ENCODE measurements around the gene CD2AP. TPM values are rescaled to one million over a fixed set of nuclear protein-coding genes. Genes with fewer than 3 reads are reported as not detected.
A peak's percentile ranks its signal among the peaks of the same experiment; 100 is the strongest.

The CD2AP gene
- total RNA-seq, 5 donors from 2014 or later (not counting 1 experiment from before 2014, with no cell fraction given), result 22.3 to 39.7 (median 23.6) TPM

GRCh38 chr6:47648031-47648430 lies 170.4 kb downstream of the CD2AP start:
- H3K9me3 Mint-ChIP-seq, result no peaks in the 10 kb centered on the region
- no peaks in the 10 kb centered on the region for H3K36me3 ChIP-seq (ENCODE audit: control insufficient read depth in 2 of 2, extremely low read depth in 1 of 2, insufficient read depth in 1 of 2, low read length in 1 of 2)
- H3K27ac ChIP-seq (ENCODE audit: low read length), result no peak overlapping the region
- no peaks in the 10 kb centered on the region for H3K4me1 Mint-ChIP-seq
- DNase-seq, result no peak
- no peaks in the 10 kb centered on the region for H3K36me3 Mint-ChIP-seq
- H3K27ac Mint-ChIP-seq, result no peak overlapping the region
- ATAC-seq (replicated peaks in 1 of 4), result no peak
- ChIA-PET POLR2A (no interaction called here), CTCF (no interaction called here)
- H3K4me1 ChIP-seq (ENCODE audit: control insufficient read depth in 1 of 2, extremely low read depth in 1 of 2, insufficient read depth in 2 of 2, low read length in 2 of 2), result peaks cover 0 to 12% of the 10 kb centered on the region in 2 experiments
- no peak overlapping the region for H3K4me3 ChIP-seq (ENCODE audit: control insufficient read depth in 1 of 2, extremely low read depth in 1 of 2, low read length in 1 of 2)
- no peaks in the 10 kb centered on the region for H3K27me3 ChIP-seq (replicated peaks in 1 of 2; ENCODE audit: control insufficient read depth in 2 of 2, extremely low read depth in 1 of 2, insufficient read depth in 2 of 2, low read length in 1 of 2)
- WGBS (ENCODE audit: insufficient coverage), result no CpG with 5 or more reads among the region's 2 CpGs
- H3K27me3 Mint-ChIP-seq, result no peaks in the 10 kb centered on the region
- H3K9me3 ChIP-seq, result no peaks in the 10 kb centered on the region
- H3K4me3 Mint-ChIP-seq, result no peak overlapping the region

- Mint-ChIP-seq H3K27me3 (no peaks in the 10 kb centered on the region), H3K36me3 (no peaks in the 10 kb centered on the region), H3K4me3 (no peak overlapping the region), H3K27ac (no peak overlapping the region), H3K4me1 (no peaks in the 10 kb centered on the region), H3K9me3 (no peaks in the 10 kb centered on the region)
- H3K27me3 ChIP-seq (replicated peaks in 1 of 2; ENCODE audit: control insufficient read depth in 2 of 2, extremely low read depth in 1 of 2, insufficient read depth in 2 of 2, low read length in 1 of 2), result no peaks in the 10 kb centered on the region
- ChIA-PET CTCF (interaction anchor here in 1 of 2 donors (0.5 kb wide), 1 partner anchor 100 kb away, joined by 4 read pairs; no protein-coding TSS in a partner anchor), POLR2A (no interaction called here)
- H3K4me3 ChIP-seq (ENCODE audit: control insufficient read depth in 1 of 2, extremely low read depth in 1 of 2, low read length in 1 of 2), result no peak overlapping the region
- no peaks in the 10 kb centered on the region for H3K9me3 ChIP-seq
- peaks cover 0 to 12% of the 10 kb centered on the region in 2 experiments for H3K4me1 ChIP-seq (ENCODE audit: control insufficient read depth in 1 of 2, extremely low read depth in 1 of 2, insufficient read depth in 2 of 2, low read length in 2 of 2)
- 85% methylated on average over 2 of the region's 3 CpGs for WGBS (ENCODE audit: insufficient coverage)
- H3K36me3 ChIP-seq (ENCODE audit: control insufficient read depth in 2 of 2, extremely low read depth in 1 of 2, insufficient read depth in 1 of 2, low read length in 1 of 2), result no peaks in the 10 kb centered on the region
- ATAC-seq (replicated peaks in 1 of 4), result no peak
- no peak overlapping the region for H3K27ac ChIP-seq (ENCODE audit: low read length)
- no peak for DNase-seq
These were observed 173.2 kb downstream of the CD2AP start for GRCh38 chr6:47650553-47651432.

GRCh38 chr6:47651505-47651944 lies 173.9 kb downstream of the CD2AP start:
- CTCF ChIA-PET, result no interaction called here
- peaks cover 0 to 4% of the 10 kb centered on the region in 2 experiments for H3K27me3 ChIP-seq (replicated peaks in 1 of 2; ENCODE audit: control insufficient read depth in 2 of 2, extremely low read depth in 1 of 2, insufficient read depth in 2 of 2, low read length in 1 of 2)

GRCh38 chr6:47653706-47654105 lies 176.1 kb downstream of the CD2AP start:
- Mint-ChIP-seq H3K27ac (no peak overlapping the region), H3K4me3 (no peak overlapping the region), H3K36me3 (no peaks in the 10 kb centered on the region), H3K4me1 (no peaks in the 10 kb centered on the region), H3K9me3 (no peaks in the 10 kb centered on the region), H3K27me3 (no peaks in the 10 kb centered on the region)
- Histone ChIP-seq H3K4me3 (ENCODE audit: control insufficient read depth in 1 of 2, extremely low read depth in 1 of 2, low read length in 1 of 2) (no peak overlapping the region), H3K36me3 (ENCODE audit: control insufficient read depth in 2 of 2, extremely low read depth in 1 of 2, insufficient read depth in 1 of 2, low read length in 1 of 2) (no peaks in the 10 kb centered on the region), H3K27ac (ENCODE audit: low read length) (no peak overlapping the region), H3K4me1 (ENCODE audit: control insufficient read depth in 1 of 2, extremely low read depth in 1 of 2, insufficient read depth in 2 of 2, low read length in 2 of 2) (peaks cover 0 to 12% of the 10 kb centered on the region in 2 experiments), H3K27me3 (replicated peaks in 1 of 2; ENCODE audit: control insufficient read depth in 2 of 2, extremely low read depth in 1 of 2, insufficient read depth in 2 of 2, low read length in 1 of 2) (peaks cover 0 to 4% of the 10 kb centered on the region in 2 experiments), H3K9me3 (no peaks in the 10 kb centered on the region)
- ChIA-PET CTCF (no interaction called here), POLR2A (interaction anchor here in 1 of 2 donors (0.5 kb wide), 1 partner anchor 165 kb away, joined by 4 read pairs; no protein-coding TSS in a partner anchor)
- 75% methylated on average over 5 of the region's 5 CpGs for WGBS (ENCODE audit: insufficient coverage)
- DNase-seq, result no peak
- ATAC-seq (replicated peaks in 1 of 4), result no peak

More at GRCh38 chr6:47651505-47651944, 173.9 kb downstream of the CD2AP start:
- no peaks in the 10 kb centered on the region for H3K36me3 Mint-ChIP-seq
- no peaks in the 10 kb centered on the region for H3K4me1 Mint-ChIP-seq
- no peak overlapping the region for H3K27ac Mint-ChIP-seq
- no peak for ATAC-seq (replicated peaks in 1 of 4)
- peaks cover 0 to 12% of the 10 kb centered on the region in 2 experiments for H3K4me1 ChIP-seq (ENCODE audit: control insufficient read depth in 1 of 2, extremely low read depth in 1 of 2, insufficient read depth in 2 of 2, low read length in 2 of 2)
- WGBS (ENCODE audit: insufficient coverage), result 75% methylated on average over 3 of the region's 6 CpGs
- DNase-seq, result no peak
- no peak overlapping the region for H3K27ac ChIP-seq (ENCODE audit: low read length)
- H3K4me3 Mint-ChIP-seq, result no peak overlapping the region
- POLR2A ChIA-PET, result no interaction called here
- no peaks in the 10 kb centered on the region for H3K9me3 ChIP-seq
- H3K36me3 ChIP-seq (ENCODE audit: control insufficient read depth in 2 of 2, extremely low read depth in 1 of 2, insufficient read depth in 1 of 2, low read length in 1 of 2), result no peaks in the 10 kb centered on the region
- no peaks in the 10 kb centered on the region for H3K27me3 Mint-ChIP-seq
- H3K4me3 ChIP-seq (ENCODE audit: control insufficient read depth in 1 of 2, extremely low read depth in 1 of 2, low read length in 1 of 2), result no peak overlapping the region
- H3K9me3 Mint-ChIP-seq, result no peaks in the 10 kb centered on the region

GRCh38 chr6:47654255-47654654 lies 176.7 kb downstream of the CD2AP start:
- Histone ChIP-seq H3K27me3 (replicated peaks in 1 of 2; ENCODE audit: control insufficient read depth in 2 of 2, extremely low read depth in 1 of 2, insufficient read depth in 2 of 2, low read length in 1 of 2) (peaks cover 0 to 4% of the 10 kb centered on the region in 2 experiments), H3K4me3 (ENCODE audit: control insufficient read depth in 1 of 2, extremely low read depth in 1 of 2, low read length in 1 of 2) (no peak overlapping the region), H3K4me1 (ENCODE audit: control insufficient read depth in 1 of 2, extremely low read depth in 1 of 2, insufficient read depth in 2 of 2, low read length in 2 of 2) (peaks cover 0 to 12% of the 10 kb centered on the region in 2 experiments), H3K36me3 (ENCODE audit: control insufficient read depth in 2 of 2, extremely low read depth in 1 of 2, insufficient read depth in 1 of 2, low read length in 1 of 2) (no peaks in the 10 kb centered on the region), H3K9me3 (no peaks in the 10 kb centered on the region), H3K27ac (ENCODE audit: low read length) (no peak overlapping the region)
- 90% methylated on average over 2 of the region's 4 CpGs for WGBS (ENCODE audit: insufficient coverage)
- ChIA-PET CTCF (no interaction called here), POLR2A (no interaction called here)
- no peak for DNase-seq
- Mint-ChIP-seq H3K36me3 (no peaks in the 10 kb centered on the region), H3K27me3 (no peaks in the 10 kb centered on the region), H3K4me3 (no peak overlapping the region), H3K27ac (no peak overlapping the region), H3K4me1 (no peaks in the 10 kb centered on the region), H3K9me3 (no peaks in the 10 kb centered on the region)
- no peak for ATAC-seq (replicated peaks in 1 of 4)

- 28% methylated on average over 3 of the region's 7 CpGs for WGBS (ENCODE audit: insufficient coverage)
- ATAC-seq (replicated peaks in 1 of 4), result peak in 3 of 4 experiments; percentile 23 to 73 (median 57)
These were observed 178.4 kb downstream of the CD2AP start for GRCh38 chr6:47655719-47656595.

More at GRCh38 chr6:47655719-47656595, 178.4 kb downstream of the CD2AP start:
- Mint-ChIP-seq H3K4me1 (no peaks in the 10 kb centered on the region), H3K36me3 (no peaks in the 10 kb centered on the region), H3K4me3 (no peak overlapping the region), H3K27me3 (no peaks in the 10 kb centered on the region), H3K9me3 (no peaks in the 10 kb centered on the region), H3K27ac (no peak overlapping the region)
- peak in 4 of 35 experiments; percentile 1 to 9 (median 4) for DNase-seq
- H3K4me1 ChIP-seq (ENCODE audit: control insufficient read depth in 1 of 2, extremely low read depth in 1 of 2, insufficient read depth in 2 of 2, low read length in 2 of 2), result peaks cover 0 to 6% of the 10 kb centered on the region in 2 experiments
- ChIA-PET POLR2A (no interaction called here), CTCF (interaction anchor here in 1 of 2 donors (1.4 kb wide), 1 partner anchor 24 kb away, joined by 3 read pairs; no protein-coding TSS in a partner anchor)
- H3K4me3 ChIP-seq (ENCODE audit: control insufficient read depth in 1 of 2, extremely low read depth in 1 of 2, low read length in 1 of 2), result no peak overlapping the region
- no peaks in the 10 kb centered on the region for H3K36me3 ChIP-seq (ENCODE audit: control insufficient read depth in 2 of 2, extremely low read depth in 1 of 2, insufficient read depth in 1 of 2, low read length in 1 of 2)
- no peak overlapping the region for H3K27ac ChIP-seq (ENCODE audit: low read length)
- H3K27me3 ChIP-seq (replicated peaks in 1 of 2; ENCODE audit: control insufficient read depth in 2 of 2, extremely low read depth in 1 of 2, insufficient read depth in 2 of 2, low read length in 1 of 2), result peaks cover 0 to 4% of the 10 kb centered on the region in 2 experiments
- H3K9me3 ChIP-seq, result no peaks in the 10 kb centered on the region

Data from T-cell (primary cell).